ENCODE results near the gene PCK1. TPM values are rescaled to one million over a fixed set of nuclear protein-coding genes. Genes with fewer than 3 reads are reported as not detected.

PCK1 gene
- total and polyA plus RNA-seq, 9 donors, result 0.30 to 133 (median 1.9) TPM

GRCh38 chr20:57581202-57582028 is 20.5 kb downstream of the PCK1 start:
- TF ChIP-seq CTCF (IDR thresholded peaks at IDR 0.05) (no peak), POLR2A (IDR thresholded peaks at IDR 0.05) (no peak), EP300 (IDR thresholded peaks at IDR 0.05) (no peak)
- H3K27ac ChIP-seq, result peak overlapping the region in 1 of 2 donors; percentile 62
- H3K4me1 ChIP-seq (ENCODE audit: insufficient read depth), result peaks cover 9% of the 10 kb centered on the region
- DNase-seq, result no peak
- intact Hi-C loops (cut with DNase I), result loop anchor here in 1 of 4 donors (10.0 kb wide), 1 partner anchor 197 kb away; no protein-coding TSS in a partner anchor
- H3K9me3 ChIP-seq, result no peaks in the 10 kb centered on the region
- 78 to 84% (median 79%) methylated on average over 14 of the region's 14 CpGs for WGBS, 3 donors
- no peaks in the 10 kb centered on the region for H3K36me3 ChIP-seq
- no peak overlapping the region for H3K4me3 ChIP-seq
- no peaks in the 10 kb centered on the region for H3K27me3 ChIP-seq

GRCh38 chr20:57582029-57582378 is 21.1 kb downstream of the PCK1 start:
- no peak for DNase-seq

GRCh38 chr20:57582432-57583288 is 21.8 kb downstream of the PCK1 start:
- TF ChIP-seq POLR2A (IDR thresholded peaks at IDR 0.05) (no peak), CTCF (IDR thresholded peaks at IDR 0.05) (peak in 1 of 3 donors; percentile 16), EP300 (IDR thresholded peaks at IDR 0.05) (no peak)
- DNase-seq, result peak; percentile 59 to 77 (median 71)
- Histone ChIP-seq H3K4me1 (ENCODE audit: insufficient read depth) (peaks cover 9% of the 10 kb centered on the region), H3K27me3 (no peaks in the 10 kb centered on the region), H3K4me3 (no peak overlapping the region), H3K27ac (peak overlapping the region in 1 of 2 donors; percentile 62), H3K9me3 (no peaks in the 10 kb centered on the region), H3K36me3 (no peaks in the 10 kb centered on the region)
- intact Hi-C loops (cut with DNase I), result loop anchor here in 1 of 4 donors (10.0 kb wide), 1 partner anchor 198 kb away; no protein-coding TSS in a partner anchor
- WGBS, 3 donors, result 8 to 34% (median 9%) methylated on average over 21 of the region's 21 CpGs

More at GRCh38 chr20:57582029-57582378, 21.1 kb downstream of the PCK1 start:
- no peaks in the 10 kb centered on the region for H3K9me3 ChIP-seq
- no peaks in the 10 kb centered on the region for H3K27me3 ChIP-seq
- no peak overlapping the region for H3K4me3 ChIP-seq
- no peak for TF ChIP-seq POLR2A (IDR thresholded peaks at IDR 0.05)
- no peak for TF ChIP-seq CTCF (IDR thresholded peaks at IDR 0.05)
- no peak for TF ChIP-seq EP300 (IDR thresholded peaks at IDR 0.05)
- WGBS, 3 donors, result 76 to 88% (median 81%) methylated on average over 5 of the region's 5 CpGs
- intact Hi-C loops (cut with DNase I), result loop anchor here in 1 of 4 donors (10.0 kb wide), 1 partner anchor 197 kb away; no protein-coding TSS in a partner anchor
- no peaks in the 10 kb centered on the region for H3K36me3 ChIP-seq
- H3K4me1 ChIP-seq (ENCODE audit: insufficient read depth), result peaks cover 9% of the 10 kb centered on the region
- H3K27ac ChIP-seq, result peak overlapping the region in 1 of 2 donors; percentile 62

Data from ovary (tissue), 9 donors.